ENCODE measurements around the gene HSPA8.

- TF ChIP-seq, protein P1, sequence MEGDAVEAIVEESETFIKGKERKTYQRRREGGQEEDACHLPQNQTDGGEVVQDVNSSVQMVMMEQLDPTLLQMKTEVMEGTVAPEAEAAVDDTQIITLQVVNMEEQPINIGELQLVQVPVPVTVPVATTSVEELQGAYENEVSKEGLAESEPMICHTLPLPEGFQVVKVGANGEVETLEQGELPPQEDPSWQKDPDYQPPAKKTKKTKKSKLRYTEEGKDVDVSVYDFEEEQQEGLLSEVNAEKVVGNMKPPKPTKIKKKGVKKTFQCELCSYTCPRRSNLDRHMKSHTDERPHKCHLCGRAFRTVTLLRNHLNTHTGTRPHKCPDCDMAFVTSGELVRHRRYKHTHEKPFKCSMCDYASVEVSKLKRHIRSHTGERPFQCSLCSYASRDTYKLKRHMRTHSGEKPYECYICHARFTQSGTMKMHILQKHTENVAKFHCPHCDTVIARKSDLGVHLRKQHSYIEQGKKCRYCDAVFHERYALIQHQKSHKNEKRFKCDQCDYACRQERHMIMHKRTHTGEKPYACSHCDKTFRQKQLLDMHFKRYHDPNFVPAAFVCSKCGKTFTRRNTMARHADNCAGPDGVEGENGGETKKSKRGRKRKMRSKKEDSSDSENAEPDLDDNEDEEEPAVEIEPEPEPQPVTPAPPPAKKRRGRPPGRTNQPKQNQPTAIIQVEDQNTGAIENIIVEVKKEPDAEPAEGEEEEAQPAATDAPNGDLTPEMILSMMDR (IDR thresholded peaks at IDR 0.05): peak; percentile 44 to 77 (median 70)
- TF ChIP-seq EP300 (IDR thresholded peaks at IDR 0.05) (peak in 1 of 2 donors; percentile 36), POLR2A (IDR thresholded peaks at IDR 0.05) (no peak)
These were observed 41.5 kb upstream of the HSPA8 start for GRCh38 chr11:123103326-123103980.

Data from tibial nerve (tissue), 4 donors.